M059J (cell line): ENCODE results near the gene PLIN5. TPM values are rescaled to one million over a fixed set of nuclear protein-coding genes. Genes with fewer than 3 reads are reported as not detected.
"Not testable (repeated sequence)": the region's sequence is repeated elsewhere in the genome, so short reads cannot be mapped to it uniquely, and the experiment has no call there.

Experiments
- DNase-seq: peaks from one replicate; pipeline ENCODE4 v3.0.0-alpha.2; 2012; ENCODE audit warnings: low read depth
- total RNA-seq: library from RNA; depleted of rRNA; stranded (reverse); fragments of >200 nt; shearing (Covaris generic); gene quantifications from 2 replicates; pipeline ENCODE4 v1.2.3, GENCODE V29; 2014

Gene PLIN5
- total RNA-seq, 1 experiment from 2014 or later = not detected

DNA sequence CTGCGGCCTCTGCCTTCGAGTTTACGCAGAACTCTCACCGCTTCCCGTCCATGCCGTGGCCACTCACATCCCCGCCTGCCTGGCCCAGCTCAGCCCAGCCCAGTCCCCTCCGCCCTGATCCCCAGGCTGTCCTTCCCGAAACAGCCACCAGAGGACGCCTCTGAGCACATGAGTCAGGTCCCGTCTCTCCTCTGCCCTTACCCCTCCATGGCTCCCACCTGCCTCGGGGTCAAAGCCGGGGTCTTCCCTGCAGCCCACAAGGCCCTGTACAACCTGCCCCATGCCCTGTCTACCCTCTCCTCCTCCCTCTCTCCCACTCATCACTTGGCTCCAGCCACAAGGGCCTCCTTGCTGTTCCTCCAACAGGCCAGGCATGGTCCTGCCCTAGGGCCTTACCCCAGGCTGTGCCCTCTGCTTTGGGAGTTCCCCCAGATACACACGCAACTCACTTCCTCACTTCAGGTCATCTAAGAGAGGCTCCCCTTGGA is 32.6 kb upstream of the PLIN5 start:
- peak; percentile 41 for DNase-seq

- no peak for DNase-seq
These were observed 31.5 kb upstream of the PLIN5 start for GRCh38 chr19:4566402-4567051.

- not testable (repeated sequence) for DNase-seq
These were observed 28.5 kb upstream of the PLIN5 start for GRCh38 chr19:4563562-4563961.

DNA sequence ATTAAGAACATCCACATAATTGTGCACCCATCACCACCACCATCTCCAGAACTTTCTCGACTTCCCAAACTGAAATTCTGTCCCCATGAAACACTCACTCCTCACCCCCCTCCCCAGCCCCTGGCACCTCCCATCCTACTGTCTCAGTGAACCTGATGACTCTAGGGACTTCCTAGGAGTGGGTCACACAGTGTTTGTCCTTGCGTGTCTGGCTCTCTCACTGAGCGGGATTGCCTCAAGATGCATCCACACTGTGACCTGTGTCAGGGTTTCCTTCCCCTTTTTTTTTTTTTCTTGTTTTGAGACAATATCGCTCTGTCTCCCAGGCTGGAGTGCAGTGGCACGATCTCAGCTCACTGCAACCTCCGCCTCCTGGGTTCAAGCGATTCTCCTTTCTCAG is 27.1 kb upstream of the PLIN5 start:
- not testable (repeated sequence) for DNase-seq

DNA sequence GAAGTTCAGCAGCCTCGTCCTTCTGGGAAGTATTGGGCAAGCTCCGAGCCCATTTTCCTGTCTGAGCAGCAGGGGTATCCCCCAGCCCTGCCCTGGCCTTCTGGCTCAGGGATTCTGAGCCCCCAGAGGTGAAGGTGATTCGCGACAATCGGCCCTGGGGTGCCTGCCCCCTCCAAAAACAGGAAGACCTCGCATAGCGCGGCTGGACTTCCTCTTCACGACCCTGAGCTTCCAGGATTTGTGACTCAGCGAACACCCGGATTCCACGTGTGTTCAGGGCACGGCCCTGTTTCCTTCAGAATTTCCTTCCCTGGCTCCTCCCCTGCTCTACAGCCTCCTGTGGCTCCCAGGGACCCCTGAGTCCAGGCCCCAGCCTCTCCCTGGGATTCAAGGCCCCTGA is 24.5 kb upstream of the PLIN5 start, which contains the start of gene SEMA6B:
SEMA6B (minus strand) TSS at position 116 of the 400 bp plus-strand sequence. CDS start 1,227 bp downstream, outside the sequence.
- no peak for DNase-seq

GRCh38 chr19:4557971-4558941 is 23.2 kb upstream of the PLIN5 start:
- DNase-seq = no peak

- no peak for DNase-seq
These were observed 22.3 kb upstream of the PLIN5 start for GRCh38 chr19:4557144-4557970.

GRCh38 chr19:4556597-4557127 is 21.6 kb upstream of the PLIN5 start:
- no peak for DNase-seq

DNA sequence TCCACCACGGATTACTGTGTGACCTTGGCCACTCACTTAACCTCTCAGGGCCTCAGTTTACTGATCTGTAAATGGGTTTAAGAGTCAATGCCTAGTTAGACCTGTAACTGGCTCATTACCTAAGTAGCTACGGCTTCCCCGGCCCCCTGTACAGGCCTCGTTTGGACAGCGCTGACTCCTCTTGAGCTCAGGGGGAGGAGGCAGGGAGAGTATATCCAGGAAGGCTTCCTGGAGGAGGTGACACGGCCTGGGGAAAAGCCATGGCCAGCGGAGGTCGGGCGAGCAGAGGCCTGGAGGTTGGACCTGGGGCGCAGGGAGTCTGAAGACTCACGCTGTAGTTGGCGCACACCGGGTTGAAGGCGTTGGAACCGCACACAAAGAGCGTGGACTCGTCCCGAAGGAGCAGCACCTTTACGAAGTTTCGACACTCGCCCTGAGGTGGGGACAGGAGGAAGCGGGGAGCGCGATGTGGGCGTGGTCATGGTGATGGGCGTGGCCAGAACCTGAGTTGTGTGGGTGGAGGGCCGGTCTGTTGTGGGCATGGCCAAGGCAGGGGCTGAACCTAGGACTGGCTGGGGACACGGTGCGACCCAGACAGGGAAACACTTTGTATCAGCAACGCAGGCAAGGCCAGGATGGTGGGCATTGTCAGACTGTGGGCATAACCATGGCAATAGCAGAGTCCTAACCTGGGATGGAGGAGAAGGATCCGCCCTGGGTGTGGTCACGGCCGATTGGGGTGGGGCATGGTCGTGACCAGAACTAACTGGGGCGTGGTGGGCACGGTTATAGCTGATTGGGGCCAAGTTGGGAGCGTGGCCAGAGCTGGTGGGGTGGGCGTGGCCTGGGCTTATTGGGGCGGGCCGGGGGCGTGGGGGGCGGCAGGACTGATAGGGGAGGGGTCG is 20.9 kb upstream of the PLIN5 start:
- DNase-seq = no peak

GRCh38 chr19:4554717-4555116 is 19.7 kb upstream of the PLIN5 start:
- no peak for DNase-seq

DNA sequence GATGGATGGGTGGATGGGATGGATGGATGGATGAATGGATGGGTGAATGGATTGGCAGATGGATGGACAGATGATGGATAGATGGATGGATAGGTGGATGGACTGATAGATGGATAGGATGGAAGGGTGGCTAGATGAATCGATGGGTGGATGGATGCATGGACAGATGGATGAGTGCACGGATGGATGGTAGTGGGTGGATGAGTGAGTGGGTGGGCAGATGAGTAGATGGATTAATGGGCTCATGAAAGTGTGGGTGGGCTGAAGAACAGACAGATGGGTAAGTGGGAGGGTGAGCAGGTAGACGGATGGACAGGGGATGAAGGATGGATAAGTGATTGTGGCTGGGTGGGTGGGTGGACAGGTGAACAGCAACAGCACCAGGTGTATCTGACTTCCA is 18.8 kb upstream of the PLIN5 start:
- no peak for DNase-seq

GRCh38 chr19:4553092-4553695 is 18.2 kb upstream of the PLIN5 start:
- DNase-seq = no peak

DNA sequence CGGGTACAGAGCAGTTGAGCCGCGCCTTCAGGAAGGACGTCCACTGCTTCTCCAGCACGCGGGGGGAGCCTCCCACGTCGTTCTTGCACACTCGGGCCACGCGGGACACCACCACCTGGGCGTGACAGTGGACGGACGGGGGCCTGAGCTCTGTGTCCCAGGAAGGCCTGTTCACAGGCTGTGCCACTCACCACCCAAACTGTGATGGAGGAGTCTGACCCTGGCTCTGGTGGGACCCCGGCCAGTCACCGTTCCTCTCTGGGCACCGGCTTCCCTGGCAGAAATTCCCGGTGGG is 17.4 kb upstream of the PLIN5 start:
- no peak for DNase-seq

DNA sequence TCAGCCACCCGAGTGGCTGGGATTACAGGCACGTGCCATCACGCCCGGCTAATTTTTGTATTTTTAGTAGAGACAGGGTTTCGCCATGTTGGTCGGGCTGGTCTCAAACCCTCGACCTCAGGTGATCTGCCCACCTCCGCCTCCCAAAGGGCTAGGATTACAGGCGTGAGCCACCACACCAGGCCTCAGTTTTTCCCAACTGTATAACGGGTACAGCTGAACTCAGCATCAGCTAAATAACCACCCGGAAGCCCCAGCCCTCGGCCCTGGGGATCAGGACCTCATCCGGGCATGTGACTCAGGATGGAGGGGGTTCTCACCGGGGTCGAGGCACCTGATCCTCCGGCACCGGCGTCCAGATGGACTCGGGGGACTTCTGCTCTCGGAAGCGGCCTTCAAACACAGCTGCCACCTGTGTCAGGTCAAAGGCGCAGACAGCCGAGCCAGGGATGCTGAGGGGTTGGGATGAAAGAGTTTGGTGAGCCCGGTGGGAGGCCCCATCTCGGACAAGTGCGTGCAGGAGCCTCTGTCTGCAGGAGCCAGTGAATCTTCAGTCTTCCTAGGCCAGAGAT is 15.5 kb upstream of the PLIN5 start:
- no peak for DNase-seq

GRCh38 chr19:4550018-4550417 is 15.0 kb upstream of the PLIN5 start:
- DNase-seq = no peak

GRCh38 chr19:4548238-4548584 is 13.2 kb upstream of the PLIN5 start:
- no peak for DNase-seq

DNA sequence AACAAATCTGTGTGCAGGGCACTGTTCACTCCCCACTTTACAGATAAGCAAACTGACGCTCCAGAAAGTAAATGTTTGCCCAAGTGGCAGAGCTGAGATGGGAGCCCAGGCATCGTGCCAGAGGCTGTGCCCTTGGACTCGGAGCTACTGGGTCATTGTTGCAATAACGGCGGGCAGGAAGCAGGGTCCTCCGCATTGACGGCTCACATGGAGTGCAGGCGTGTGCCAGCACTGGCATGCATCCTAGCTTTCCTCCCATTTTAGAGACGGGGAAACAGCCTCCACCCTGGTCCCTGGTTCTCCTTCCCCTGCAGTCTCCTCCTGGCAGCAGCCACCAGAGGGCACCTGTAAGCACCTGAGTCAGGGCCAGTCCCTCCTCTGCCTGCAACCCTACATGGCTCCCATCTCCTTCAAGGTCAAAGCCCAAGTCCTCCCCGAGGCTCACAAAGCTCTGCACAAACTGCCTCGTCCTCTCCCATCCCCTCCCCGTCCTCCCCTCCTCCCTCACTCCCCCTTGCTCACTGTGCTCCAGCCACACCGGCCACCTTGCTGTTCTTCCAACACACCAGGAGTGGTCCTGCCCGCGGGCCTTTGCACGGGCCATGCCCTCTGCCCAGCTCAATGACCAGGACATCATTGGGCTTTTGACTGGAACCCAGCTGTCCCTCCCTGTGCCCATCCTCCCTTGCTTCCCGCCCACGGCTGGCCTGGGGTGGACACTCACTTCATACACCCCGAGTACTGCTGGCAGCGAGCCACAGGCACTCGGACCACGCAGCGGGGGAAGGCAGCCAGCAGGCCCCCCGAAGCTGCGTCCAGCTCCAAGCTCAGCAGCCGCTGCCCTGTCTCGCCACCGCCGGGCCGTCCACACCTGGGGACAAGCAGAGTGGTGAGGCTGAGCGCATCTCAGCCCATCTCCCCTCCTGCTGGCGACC is 12.5 kb upstream of the PLIN5 start:
- no peak for DNase-seq

DNA sequence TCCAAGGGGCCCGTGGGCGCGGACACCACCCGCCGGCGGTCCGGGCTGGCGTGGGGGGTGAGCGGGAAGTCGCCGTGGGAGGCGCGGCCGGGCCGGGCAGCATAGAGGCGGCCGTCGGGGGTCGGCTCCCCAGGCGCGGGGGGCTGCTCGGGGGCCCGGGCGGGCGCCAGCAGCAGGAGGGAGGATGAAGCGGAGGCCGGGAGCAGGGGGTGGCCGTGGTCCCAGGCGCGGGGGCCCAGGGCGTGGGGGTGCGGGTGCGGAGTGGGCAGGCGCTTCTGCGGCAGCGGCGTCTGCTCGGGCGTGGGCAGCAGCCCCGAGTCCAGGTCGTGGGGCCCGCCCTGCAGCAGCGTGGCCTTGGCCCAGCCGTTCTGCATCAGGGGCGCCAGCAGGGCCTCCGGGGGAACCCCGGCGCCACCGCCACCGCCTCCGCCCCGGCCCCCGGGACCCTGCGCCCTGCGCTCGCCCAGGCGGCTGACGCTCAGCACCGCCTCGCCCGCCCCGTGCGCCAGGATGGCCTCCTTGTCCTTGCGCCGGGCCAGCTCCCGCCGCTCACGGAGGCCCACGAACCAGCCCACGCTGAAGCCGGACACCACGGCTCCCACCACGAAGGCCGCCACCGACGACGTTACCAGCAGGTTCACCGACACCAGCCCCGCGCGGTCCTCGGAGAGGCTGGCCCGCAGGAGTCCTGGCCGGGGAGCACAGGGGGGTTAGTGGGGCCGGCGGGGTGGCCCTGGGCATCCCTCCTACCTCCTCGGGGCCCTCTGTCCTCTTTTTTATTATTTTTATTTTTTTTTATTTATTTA is 9.0 kb upstream of the PLIN5 start:
- DNase-seq = no peak
